Esophagus muscularis mucosa (tissue), 4 donors: ENCODE data around the gene ICAM1.

ENCODE experiments used
- CTCF ChIP-seq, 3 experiments: fragments of 200-600 bp in 2 of 3; fragments of 450-650 bp in 1 of 3; sonication (generic) in 2 of 3; IDR thresholded peaks; one replicate each; pipeline ENCODE4 v1.5.1; 2017 to 2019; ENCODE audit warnings: antibody characterized with exemption in 3 of 3, mild to moderate bottlenecking in 2 of 3, moderate library complexity in 1 of 3
- EP300 ChIP-seq: sonication (generic); formaldehyde crosslinking; IDR thresholded peaks from one replicate; pipeline ENCODE4 v1.6.1; 2017; ENCODE audit warnings: antibody characterized with exemption
- POLR2A ChIP-seq: fragments of 450-650 bp; IDR thresholded peaks from one replicate; pipeline ENCODE4 v1.6.1; 2017; ENCODE audit warnings: antibody characterized with exemption, moderate library complexity, mild to moderate bottlenecking, low read depth

DNA sequence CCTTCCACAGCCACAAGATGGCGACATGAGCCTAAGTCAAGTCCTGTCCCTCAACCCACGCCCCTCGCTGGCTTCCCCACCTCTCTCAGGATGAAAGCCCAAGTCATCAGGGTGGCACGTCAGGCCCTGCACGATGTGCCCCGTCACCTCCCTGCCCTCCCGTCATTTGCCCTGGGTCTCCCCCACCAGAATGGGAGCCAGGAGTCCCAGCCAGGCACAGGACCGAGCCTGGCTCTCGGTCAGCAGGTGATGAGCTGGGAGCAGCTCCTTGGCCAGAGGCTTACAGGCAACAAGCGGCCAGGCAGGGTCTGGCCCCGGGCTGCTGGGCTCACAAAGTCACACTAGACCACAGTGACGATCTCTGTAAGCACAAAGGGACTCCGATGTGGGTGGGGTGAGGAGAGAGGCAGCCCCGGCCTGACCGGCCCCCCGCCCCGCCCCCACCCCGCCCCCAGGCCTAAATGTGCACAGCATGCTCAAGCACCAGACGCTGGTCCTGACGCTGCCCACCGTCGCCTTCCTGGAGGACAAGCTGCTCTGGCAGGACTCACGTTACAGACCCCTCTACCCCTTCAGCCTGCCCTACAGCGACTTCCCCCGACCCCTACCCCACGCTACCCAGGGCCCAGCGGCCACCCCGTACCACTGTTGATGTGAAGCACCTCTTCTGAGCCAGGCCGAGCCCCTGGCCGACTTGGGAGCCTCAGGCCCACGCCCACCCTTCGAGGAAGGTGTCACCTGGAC lies 11.6 kb upstream of the ICAM1 start:
- peak; percentile 54 to 67 (median 65) for TF ChIP-seq CTCF (IDR thresholded peaks at IDR 0.05)
- TF ChIP-seq POLR2A, result no peak
- TF ChIP-seq EP300, result no peak
